ENCODE data around the gene HTRA3. TPM values are rescaled to one million over a fixed set of nuclear protein-coding genes. Genes with fewer than 3 reads are reported as not detected.

HTRA3 gene
- total and polyA plus RNA-seq, 4 donors: 0.36 to 1.2 (median 1.1) TPM

DNA sequence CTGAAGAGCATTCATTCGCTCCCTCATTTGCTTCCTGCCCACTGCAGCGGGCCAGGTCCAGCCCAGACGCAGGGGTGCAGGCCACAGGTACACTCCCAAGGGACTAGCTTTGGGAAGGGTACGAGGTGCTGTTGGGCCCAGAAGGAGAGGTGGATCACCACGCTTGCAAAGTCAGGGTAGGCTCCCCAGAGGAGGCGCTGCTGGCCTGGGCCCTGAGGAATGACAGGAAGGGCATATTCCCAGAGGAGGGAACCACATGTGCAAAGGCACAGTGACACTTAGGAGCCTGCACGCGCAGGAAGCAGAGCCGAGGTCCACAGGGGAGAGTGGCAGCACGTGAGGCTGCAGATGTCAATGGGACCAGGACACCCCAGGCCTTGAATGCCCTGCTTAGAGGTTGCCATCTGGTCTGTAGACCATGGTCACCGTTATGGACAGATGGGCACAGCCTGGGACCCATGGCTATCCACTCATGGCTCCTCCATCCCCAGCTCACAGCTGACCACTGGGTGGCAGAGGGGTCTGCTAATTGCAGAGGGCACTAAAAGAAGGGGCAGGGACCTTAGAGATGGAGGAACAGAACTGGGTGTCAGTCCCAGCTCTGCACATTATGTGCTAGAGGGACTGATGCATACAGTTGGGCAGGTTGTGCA is 7.9 kb downstream of the HTRA3 start (continued):
- TF ChIP-seq RAD21 (IDR thresholded peaks at IDR 0.05): no peak
- TF ChIP-seq, protein P1, sequence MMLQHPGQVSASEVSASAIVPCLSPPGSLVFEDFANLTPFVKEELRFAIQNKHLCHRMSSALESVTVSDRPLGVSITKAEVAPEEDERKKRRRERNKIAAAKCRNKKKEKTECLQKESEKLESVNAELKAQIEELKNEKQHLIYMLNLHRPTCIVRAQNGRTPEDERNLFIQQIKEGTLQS (IDR thresholded peaks at IDR 0.05): no peak

GRCh38 chr4:8278009-8278395 is 8.4 kb downstream of the HTRA3 start:
- DNase-seq (ENCODE audit: low spot score): no peak
- no peaks in the 10 kb centered on the region for H3K36me3 ChIP-seq (ENCODE audit: control insufficient read depth in 4 of 4, insufficient read depth in 3 of 4, low read depth in 1 of 4, low read length in 3 of 4)
- TF ChIP-seq RAD21 (IDR thresholded peaks at IDR 0.05): no peak
- TF ChIP-seq EGR1 (IDR thresholded peaks at IDR 0.05; ENCODE audit: low read depth in 2 of 2): no peak
- TF ChIP-seq NR2F2 (IDR thresholded peaks at IDR 0.05): no peak
- TF ChIP-seq GABPA (IDR thresholded peaks at IDR 0.05 in 1 of 2, conservative IDR thresholded peaks at IDR 0.05 in 1 of 2): no peak
- TF ChIP-seq, protein P1 (IDR thresholded peaks at IDR 0.05): no peak
- no peak for TF ChIP-seq JUND (IDR thresholded peaks at IDR 0.05)
- no peak for TF ChIP-seq RXRA (IDR thresholded peaks at IDR 0.05)
- no peak for TF ChIP-seq FOXA2 (IDR thresholded peaks at IDR 0.05)
- TF ChIP-seq REST (IDR thresholded peaks at IDR 0.05): no peak
- TF ChIP-seq HNF4G (IDR thresholded peaks at IDR 0.05): no peak
- no peak overlapping the region for H3K27ac ChIP-seq (ENCODE audit: low read depth in 1 of 2, low read length in 2 of 2)
- no peak overlapping the region for H3K9ac ChIP-seq (ENCODE audit: low read depth in 1 of 2, low read length in 2 of 2)
- H3K4me3 ChIP-seq (ENCODE audit: low read depth in 1 of 3, low read length in 3 of 3): no peak overlapping the region
- H3K9me3 ChIP-seq (ENCODE audit: control insufficient read depth in 4 of 4, low read length in 3 of 4): no peaks in the 10 kb centered on the region
- H3K27me3 ChIP-seq (ENCODE audit: control insufficient read depth in 4 of 4, insufficient read depth in 4 of 4, low read length in 3 of 4): no peaks in the 10 kb centered on the region
- 84% methylated on average over 6 of the region's 6 CpGs for WGBS
- H3K4me1 ChIP-seq (ENCODE audit: control insufficient read depth in 4 of 4, insufficient read depth in 4 of 4, low read length in 3 of 4): peaks cover 0 to 8% (median 0%) of the 10 kb centered on the region in 4 donors

- Histone ChIP-seq H3K27ac (ENCODE audit: low read depth in 1 of 2, low read length in 2 of 2) (no peak overlapping the region), H3K9ac (ENCODE audit: low read depth in 1 of 2, low read length in 2 of 2) (no peak overlapping the region), H3K9me3 (ENCODE audit: control insufficient read depth in 4 of 4, low read length in 3 of 4) (no peaks in the 10 kb centered on the region), H3K4me3 (ENCODE audit: low read depth in 1 of 3, low read length in 3 of 3) (no peak overlapping the region), H3K4me1 (ENCODE audit: control insufficient read depth in 4 of 4, insufficient read depth in 4 of 4, low read length in 3 of 4) (peaks cover 0 to 8% (median 0%) of the 10 kb centered on the region in 4 donors), H3K27me3 (ENCODE audit: control insufficient read depth in 4 of 4, insufficient read depth in 4 of 4, low read length in 3 of 4) (no peaks in the 10 kb centered on the region), H3K36me3 (ENCODE audit: control insufficient read depth in 4 of 4, insufficient read depth in 3 of 4, low read depth in 1 of 4, low read length in 3 of 4) (no peaks in the 10 kb centered on the region)
- DNase-seq (ENCODE audit: low spot score): no peak
- 65% methylated on average over 17 of the region's 17 CpGs for WGBS
- TF ChIP-seq, protein P2, sequence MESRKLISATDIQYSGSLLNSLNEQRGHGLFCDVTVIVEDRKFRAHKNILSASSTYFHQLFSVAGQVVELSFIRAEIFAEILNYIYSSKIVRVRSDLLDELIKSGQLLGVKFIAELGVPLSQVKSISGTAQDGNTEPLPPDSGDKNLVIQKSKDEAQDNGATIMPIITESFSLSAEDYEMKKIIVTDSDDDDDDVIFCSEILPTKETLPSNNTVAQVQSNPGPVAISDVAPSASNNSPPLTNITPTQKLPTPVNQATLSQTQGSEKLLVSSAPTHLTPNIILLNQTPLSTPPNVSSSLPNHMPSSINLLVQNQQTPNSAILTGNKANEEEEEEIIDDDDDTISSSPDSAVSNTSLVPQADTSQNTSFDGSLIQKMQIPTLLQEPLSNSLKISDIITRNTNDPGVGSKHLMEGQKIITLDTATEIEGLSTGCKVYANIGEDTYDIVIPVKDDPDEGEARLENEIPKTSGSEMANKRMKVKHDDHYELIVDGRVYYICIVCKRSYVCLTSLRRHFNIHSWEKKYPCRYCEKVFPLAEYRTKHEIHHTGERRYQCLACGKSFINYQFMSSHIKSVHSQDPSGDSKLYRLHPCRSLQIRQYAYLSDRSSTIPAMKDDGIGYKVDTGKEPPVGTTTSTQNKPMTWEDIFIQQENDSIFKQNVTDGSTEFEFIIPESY (IDR thresholded peaks at IDR 0.05): no peak
- no peak for TF ChIP-seq FOXA1 (IDR thresholded peaks at IDR 0.05)
- TF ChIP-seq TAF1 (conservative IDR thresholded peaks at IDR 0.05): no peak
- TF ChIP-seq NR2F2 (IDR thresholded peaks at IDR 0.05): no peak
- no peak for TF ChIP-seq SP1 (IDR thresholded peaks at IDR 0.05)
- TF ChIP-seq YY1 (IDR thresholded peaks at IDR 0.05): no peak
- no peak for TF ChIP-seq REST (IDR thresholded peaks at IDR 0.05)
- TF ChIP-seq RAD21 (IDR thresholded peaks at IDR 0.05): no peak
- no peak for TF ChIP-seq MAX (IDR thresholded peaks at IDR 0.05)
- no peak for TF ChIP-seq HNF4G (IDR thresholded peaks at IDR 0.05)
- TF ChIP-seq JUND (IDR thresholded peaks at IDR 0.05): no peak
- TF ChIP-seq, protein P1 (IDR thresholded peaks at IDR 0.05): no peak
Measured at GRCh38 chr4:8278421-8279287, 9.1 kb downstream of the HTRA3 start.

Data from liver (tissue), 9 donors.